NT2/D1 (cell line): ENCODE measurements around the gene CYTH2.

Source experiments
- SUZ12 ChIP-seq: IDR thresholded peaks from 2 replicates; pipeline ENCODE4 v1.6.1; 2011; ENCODE audit not compliant: insufficient read length, insufficient read depth; ENCODE audit errors: extremely low read depth
- YY1 ChIP-seq: IDR thresholded peaks from 2 replicates; pipeline ENCODE4 v1.6.1; 2011; ENCODE audit not compliant: insufficient read length, insufficient read depth

DNA sequence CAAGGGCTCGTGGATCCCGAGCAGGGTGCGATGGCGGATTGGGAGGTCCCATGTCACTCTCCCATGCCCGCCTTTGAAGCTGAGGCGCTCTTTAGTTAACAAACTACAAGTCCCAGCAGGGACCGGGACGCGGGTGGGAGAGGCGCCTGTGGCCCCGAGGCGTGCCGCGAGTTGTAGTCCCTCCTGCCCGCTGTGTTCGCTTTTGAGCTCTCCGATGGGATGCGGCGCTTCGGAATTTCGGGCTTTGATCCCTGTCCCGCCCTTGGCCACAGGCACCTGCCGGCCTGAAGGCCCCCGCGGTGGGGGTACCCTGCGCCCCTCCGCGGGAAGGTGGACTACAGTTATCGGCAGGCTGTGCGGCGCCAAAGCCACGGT is 11.0 kb downstream of the CYTH2 start:
- TF ChIP-seq YY1 (no peak), SUZ12 (no peak)
